Stimulated activated CD8-positive, alpha-beta memory T cell treated with anti-CD3 and anti-CD28 coated beads, Interleukin-12 subunit alpha, Interleukin-12 subunit beta, amount 100 ng/mL, for 1 hour (primary cell): Measurements from ENCODE around the gene BCAS3.
"Not testable (repeated sequence)": the region's sequence is repeated elsewhere in the genome, so short reads cannot be mapped to it uniquely, and the experiment has no call there.

Experiments
- DNase-seq: peaks from one replicate; pipeline ENCODE4 v3.0.0-alpha.2; 2020; ENCODE audit warnings: low read depth

The BCAS3 gene

DNA sequence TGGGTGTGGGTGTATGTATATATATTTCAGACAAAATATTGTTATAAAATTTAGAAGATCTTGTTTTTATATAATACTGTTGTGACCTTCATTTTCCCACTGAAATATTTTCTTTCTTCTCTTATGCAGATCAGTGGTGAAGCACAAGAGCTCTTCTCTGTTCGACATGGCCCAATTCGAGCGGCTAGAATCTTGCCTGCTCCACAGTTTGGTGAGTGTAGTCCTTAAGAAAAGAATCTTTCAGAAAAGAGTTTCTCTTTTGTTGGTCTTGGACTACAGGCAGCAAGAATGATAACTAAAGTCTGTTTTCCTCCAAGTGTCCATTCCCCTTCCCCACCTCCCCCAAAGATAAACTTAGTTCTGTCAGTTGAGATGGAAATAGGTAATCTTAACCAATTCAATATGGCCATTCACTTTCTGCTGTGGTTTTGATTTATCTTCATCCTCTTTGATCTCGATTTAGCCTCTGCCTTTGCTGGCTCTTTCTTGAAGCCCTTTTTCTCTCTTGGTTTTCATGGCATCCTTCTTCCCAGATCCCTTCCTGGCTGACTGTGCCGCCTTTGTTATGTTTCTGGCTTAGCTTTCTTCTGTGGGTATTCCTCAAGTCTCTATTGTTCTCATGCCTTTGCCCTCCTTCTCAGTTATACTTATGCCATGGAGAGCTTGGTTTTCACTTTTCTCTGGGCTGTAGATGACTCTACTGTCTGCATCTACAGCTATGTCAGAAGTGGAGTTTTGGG lies 69.6 kb downstream of the BCAS3 start:
- DNase-seq = no peak

DNA sequence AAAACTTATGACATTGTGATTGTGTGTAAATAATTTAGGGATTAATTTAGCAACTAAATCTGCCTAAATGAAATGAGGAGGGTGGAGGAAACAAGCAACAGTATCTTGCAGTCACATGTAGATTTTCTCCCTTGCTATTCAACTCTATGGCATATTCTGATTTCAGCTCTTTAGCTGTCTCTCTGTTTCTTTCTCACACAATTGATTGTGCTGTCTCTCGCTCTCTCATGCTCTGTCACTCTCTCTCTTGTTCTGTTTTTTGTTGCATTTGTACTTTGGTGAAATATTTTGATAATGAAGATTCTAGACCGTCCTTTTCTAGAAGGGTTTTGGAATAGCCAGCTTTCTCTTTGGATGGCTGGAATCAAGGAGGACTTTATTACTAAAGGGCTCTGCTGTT lies 70.6 kb downstream of the BCAS3 start:
- DNase-seq = no peak

DNA sequence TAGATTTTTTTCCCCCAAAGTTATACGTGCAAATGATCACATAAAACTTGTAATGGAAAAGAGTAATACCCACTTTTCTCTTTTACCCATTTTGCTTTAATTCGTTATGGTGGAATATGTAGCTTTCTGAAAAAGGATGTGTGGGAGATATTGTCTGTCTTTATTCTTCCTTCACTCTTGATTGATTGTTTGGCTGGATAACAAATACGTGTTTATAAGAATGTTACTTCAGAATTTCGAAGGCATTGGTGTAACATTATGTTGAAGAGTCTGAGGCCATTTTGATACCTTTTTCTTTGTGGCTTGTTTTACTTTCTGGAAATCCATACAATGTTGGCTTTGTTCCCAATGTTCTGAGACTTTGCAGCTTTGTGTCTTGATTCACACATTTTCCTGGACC lies 71.4 kb downstream of the BCAS3 start:
- no peak for DNase-seq

DNA sequence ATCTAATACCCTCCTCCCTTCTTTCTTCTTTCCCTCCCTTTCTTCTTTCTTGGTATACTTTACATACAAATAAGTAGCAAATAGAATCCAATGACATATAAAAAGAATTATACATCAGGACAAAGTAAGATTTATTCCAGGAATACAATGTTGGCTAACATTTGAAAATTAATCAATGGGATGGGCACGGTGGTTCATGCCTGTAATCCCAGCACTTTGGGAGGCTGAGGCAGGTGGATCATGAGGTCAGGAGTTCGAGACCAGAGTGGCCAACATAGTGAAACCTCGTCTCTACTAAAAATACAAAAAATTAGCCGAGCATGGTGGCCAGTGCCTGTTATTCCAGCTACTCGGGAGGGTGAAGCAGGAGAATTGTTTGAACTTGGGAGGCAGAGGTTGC lies 72.1 kb downstream of the BCAS3 start:
- no peak for DNase-seq

DNA sequence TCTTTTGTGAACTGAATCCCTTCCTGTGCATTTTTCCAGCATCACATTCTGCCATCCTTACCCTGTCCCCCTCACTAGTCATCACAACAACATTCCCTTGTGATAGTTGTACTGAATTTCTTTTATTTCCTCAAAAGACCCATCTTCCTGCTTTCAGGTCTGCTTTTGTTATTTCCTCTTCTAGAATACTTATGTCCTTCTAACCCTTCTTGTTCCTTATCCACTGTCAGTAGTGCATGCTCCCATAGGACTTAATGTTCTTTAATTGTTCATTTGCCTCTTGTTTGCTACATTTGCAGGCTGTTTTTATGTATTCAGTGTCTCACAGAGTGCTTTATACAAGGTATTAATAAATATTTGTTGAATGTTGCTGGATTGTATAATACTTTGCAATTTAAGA lies 73.0 kb downstream of the BCAS3 start:
- DNase-seq = no peak

DNA sequence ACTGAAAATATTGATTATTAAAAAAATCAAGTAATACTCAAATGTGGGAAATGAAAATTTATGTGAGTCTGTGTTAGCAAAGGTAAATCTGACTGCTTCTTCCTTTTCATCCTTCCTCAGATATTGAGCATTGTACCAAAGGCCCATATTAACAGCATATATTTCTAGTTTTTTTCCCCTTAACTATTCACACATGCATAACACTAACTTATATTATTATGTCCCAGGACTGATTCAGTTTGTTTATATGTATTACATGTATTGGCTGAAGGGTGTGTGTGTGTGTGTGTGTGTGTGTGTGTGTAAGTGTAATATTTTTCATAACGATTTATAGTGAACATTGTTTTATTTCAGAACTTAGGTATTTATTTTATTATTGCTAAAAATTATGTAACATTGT lies 74.2 kb downstream of the BCAS3 start:
- no peak for DNase-seq

DNA sequence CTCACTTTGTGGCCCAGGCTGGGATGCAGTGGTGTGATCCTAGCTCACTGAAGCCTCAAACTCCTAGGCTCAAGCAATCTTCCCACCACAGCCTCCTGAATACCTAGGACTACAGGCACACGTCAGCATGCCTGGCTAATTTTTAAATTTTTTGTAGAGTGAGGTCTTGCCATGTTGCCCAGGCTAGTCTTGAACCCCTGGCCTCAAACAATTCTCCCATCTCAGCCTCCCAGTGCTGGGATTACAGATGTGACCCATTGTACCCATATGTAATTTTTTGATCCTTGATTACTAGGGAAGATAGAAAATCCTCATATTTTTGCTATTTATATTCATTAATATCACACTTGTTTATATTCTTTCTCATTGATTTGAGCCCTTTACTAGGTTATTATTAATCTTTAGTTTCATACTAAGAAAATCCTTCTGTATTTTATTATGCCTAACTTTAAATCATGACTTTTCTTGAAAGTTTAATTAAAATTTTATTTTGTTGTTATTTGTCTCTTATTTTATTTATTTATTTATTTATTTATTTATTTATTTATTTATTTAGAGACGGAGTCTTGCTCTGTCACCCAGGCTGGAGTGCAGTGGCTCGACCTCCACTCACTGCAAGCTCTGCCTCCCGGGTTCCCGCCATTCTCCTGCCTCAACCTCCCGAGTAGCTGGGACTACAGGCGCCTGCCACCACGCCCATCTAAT lies 75.4 kb downstream of the BCAS3 start:
- no peak for DNase-seq

DNA sequence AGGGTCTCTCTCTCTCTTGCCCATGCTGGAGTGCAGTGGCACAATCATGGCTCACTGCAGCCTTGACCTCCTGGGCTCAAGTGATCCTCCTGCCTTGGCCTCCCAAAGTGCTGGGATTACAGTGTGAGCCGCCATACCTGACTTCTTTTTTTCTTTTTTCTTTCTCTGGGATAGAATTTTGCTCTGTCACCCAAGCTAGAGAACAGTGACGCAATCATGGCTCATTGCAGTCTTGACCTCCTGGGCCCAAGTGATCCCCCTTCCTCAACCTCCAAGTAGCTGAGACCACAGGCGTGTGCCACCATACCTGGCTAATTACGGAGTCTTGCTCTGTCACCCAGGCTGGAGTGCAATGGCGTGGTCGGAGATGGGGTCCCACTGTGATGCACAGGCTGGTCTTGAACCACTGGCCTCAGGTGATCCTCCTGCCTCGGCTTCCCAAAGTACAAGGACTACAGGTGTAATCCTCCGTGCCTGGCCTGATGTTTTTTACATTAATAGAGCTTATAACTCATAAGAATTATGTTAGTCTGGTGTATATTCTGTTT lies 76.5 kb downstream of the BCAS3 start:
- DNase-seq = no peak

DNA sequence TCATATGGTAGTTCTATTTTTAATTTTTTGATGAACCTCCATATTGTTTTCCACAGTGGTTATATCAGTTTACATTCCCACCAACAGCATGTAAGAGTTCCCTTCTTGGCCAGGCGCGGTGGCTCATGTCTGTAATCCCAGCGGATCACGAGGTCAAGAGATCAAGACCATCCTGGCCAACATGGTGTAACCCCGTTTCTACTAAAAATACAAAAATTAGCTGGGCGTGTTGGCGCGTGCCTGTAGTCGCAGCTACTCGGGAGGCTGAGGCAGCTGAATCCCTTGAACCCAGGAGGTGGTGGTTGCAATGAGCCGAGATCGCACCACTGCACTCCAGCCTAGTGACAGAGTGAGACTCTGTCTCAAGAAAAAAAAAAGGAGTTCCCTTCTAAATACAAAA lies 79.1 kb downstream of the BCAS3 start:
- not testable (repeated sequence) for DNase-seq

DNA sequence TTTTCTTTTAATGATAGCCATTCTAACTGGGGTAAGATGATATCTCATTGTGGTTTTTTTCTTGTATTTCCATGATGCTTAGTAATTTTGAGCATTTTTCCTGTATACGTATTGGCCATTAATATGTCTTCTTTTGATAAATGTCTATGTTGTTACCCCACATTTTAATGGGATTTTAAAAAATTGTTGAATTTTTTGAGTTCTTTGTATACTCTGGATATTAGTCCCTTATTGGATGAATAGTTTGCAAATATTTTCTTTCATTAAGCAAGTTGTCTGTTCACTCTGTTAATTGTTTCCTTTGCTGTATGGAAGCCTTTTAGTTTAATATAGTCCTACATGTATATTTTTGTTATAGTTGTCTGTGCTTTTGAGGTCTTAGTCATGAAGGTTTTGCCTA lies 79.8 kb downstream of the BCAS3 start:
- no peak for DNase-seq

DNA sequence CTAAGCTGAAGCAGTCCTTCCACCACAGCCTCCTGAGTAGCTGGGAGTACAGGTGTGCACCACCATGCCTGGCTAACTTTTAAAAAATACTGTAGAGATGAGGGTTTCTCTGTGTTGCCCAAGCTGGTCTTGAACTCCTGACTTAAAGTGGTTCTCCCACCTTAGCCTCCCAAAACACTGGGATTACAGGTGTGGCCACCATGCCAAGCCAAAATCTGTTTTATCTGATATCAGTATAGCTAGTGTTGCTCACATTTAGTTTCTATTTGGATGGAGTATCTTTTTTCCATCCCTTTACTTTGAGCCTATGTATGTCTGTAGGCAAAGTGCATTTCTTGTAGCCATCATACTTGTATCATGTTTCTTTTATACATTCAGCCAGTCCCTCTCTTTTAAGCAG lies 82.1 kb downstream of the BCAS3 start:
- DNase-seq = no peak

DNA sequence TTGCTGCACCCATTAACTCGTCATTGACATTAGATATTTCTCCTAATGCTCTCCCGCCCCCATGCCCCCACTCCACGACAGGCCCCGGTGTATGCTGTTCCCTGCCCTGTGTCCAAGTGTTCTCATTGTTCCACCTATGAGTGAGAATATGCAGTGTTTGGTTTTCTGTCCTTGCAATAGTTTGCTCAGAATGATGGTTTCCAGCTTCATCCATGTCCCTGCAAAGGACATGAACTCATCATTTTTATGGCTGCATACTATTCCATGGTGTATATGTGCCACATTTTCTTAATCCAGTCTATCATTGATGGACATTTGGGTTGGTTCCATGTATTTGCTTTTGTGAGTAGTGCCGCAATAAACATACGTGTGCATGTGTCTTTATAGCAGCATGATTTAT lies 83.7 kb downstream of the BCAS3 start:
- DNase-seq = not testable (repeated sequence)

DNA sequence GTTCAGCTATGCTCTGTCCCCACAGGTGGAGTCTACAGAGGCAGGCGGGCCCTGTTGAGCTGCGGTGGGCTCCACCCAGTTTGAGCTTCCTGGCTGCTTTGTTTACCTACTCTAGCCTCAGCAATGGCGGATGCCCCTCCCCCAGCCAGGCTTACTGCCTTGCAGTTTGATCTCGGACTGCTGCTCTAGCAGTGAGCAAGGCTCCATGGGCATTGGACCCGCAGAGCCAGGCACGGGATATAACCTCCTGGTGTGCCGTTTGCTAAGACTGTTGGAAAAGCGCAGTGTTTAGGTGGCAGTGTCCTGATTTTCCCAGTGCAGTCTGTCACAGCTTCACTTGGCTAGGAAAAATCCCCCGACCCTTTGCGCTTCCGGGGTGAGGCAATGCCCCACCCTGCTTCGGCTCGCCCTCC lies 89.1 kb downstream of the BCAS3 start:
- DNase-seq = no peak

DNA sequence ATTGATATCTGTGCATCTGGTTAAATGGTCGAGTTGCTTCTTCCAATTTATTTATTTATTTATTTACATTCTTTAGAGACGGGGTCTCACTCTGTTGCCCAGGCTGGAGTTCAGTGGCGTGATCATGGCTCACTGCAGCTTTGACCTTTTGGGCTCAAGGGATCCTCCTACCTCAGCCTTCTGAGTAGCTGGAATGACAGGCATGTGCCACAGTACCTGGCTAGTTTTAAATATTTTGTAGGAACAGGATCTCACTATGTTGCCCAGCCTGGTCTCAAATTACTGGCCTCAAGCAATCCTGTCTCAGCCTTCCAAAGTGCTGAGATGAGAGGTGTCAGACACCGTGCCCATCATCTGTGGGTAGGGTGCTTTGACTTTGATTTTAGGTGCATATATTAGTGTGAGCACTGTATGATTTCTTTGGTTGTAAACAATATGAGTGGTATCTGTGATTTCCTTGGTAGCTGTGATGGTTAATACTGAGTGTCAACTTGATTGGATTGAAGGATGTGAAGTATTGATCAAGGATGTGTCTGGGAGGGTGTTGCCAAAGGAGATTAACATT lies 90.2 kb downstream of the BCAS3 start:
- no peak for DNase-seq

DNA sequence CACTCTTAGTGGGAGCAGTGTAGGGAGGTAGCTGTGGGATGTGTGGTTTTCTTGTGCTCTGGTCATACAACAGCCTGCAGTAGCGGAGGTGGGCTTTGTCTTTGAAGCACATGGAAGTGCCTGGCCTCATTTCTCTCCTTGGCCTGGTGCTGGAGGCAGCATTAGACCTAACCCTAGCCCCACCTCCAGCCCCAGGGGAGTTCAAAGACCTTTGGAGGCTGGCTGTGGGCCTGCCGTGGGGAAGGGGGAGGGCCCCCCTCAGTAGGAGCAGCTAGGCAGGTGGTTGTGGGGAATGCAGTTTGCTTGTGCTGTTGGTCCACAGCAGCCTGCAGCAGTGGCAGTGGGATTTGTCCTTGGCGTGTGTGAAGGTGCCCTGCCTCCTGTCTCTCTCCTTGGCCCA lies 91.7 kb downstream of the BCAS3 start:
- DNase-seq = no peak

DNA sequence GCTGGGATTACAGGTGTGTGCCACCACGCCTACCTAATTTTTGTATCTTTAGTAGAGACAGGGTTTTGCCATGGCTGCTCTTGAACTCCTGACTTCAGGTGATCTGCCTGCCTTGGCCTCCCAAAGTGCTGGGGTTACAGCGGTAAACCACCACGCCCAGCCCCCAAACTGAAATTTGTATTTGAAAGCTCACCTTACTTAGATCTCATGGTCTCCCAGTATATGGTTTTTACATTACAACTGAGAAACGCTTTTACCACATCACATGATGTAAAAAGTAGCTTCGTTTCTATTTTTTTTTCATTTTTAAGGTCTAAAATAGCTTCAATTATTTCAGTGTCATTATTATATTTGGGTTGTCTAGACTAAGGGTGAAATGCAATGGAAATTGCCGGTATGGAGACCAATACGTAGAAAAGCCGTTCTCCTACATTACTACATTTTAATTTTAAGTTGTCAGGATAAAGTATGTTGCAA lies 93.3 kb downstream of the BCAS3 start:
- no peak for DNase-seq

DNA sequence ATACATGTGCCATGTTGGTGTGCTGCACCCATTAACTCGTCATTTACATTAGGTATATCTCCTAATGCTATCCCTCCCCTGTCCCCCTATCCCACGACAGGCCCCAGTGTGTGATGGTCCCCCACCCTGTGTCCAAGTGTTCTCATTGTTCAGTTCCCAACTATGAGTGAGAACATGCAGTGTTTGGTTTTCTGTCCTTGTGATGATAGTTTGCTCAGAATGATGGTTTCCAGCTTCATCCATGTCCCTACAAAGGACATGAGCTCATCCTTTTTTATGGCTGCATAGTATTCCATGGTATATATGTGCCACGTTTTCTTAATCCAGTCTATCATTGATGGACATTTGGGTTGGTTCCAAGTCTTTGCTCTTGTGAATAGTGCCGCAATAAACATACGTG lies 94.0 kb downstream of the BCAS3 start:
- not testable (repeated sequence) for DNase-seq

DNA sequence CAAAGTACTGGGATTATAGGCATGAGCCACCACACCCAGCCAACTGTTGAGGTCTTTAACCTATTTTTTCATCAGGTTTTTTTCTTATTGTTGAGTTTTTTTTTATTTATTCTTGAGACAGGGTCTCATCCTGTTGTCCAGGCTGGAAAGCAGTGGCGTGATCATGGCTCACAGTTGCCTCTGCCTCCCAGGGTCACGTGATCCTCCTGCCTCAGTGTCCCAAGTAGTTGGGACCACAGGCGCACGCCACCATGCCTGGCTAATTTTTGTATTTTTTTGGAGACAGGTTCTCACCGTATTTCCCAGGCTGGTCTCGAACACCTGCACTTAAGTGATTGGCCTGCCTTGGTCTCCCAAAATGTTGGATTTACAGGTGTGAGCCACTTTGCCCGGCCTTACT lies 95.9 kb downstream of the BCAS3 start:
- no peak for DNase-seq

DNA sequence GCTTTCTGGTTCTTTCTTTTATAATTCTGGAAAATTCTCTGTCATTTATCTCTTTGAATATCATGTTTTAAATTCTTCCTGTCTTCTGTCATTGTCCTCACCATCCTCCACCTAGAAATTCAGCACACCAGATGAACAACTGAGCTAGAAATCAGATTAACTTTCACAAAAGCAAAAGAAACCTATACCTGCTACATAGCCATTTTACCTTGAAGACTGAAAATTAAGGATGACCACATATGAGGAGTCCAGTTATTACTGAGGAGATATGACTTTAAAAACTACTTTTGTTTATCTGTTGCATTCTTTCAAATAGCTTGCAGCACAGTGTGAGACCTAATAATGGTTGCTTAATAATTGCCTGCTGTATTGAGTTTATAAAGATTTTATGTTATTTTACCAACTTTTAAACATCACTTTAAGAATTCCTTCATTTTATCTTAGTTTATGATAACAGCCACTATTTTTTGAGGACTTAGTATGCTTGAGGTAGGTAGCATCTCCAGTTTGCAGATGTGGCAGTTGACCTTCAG lies 104.3 kb downstream of the BCAS3 start:
- no peak for DNase-seq

DNA sequence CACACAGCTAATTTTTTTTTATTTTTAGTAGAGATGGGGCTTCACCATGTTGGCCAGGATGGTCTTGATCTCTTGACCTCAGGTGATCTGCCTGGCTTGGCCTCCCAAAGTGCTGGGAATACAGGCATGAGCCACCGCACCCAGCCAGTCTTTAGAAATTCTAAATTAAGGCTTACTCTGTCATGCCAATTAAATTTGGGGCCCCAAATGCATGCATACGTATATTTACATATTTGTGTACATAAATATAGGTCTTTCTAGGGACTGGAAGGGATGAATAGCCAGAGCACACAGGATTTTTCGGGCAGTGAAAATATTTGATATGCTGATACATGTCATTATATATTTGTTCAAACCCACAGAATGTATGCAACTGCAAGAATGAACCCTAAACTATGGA lies 105.1 kb downstream of the BCAS3 start:
- no peak for DNase-seq

DNA sequence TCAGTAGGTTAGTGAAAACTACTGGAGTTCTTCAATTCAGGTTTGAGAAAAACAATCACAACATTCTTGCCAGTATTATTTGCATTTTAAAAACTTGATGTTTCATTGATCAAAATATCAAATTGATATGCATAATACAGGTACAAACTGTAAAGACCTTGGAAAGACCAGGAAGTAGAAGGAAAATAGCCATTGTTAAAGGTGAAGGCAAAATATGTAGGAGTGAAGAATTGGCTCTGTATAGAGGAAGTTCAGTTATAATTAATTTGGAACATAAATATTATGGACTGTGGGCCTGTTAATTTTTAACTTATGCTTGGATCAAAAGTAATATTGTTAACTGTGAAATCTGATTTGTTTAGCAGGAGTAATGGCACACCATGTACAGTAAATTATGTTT lies 112.6 kb downstream of the BCAS3 start:
- DNase-seq = no peak

DNA sequence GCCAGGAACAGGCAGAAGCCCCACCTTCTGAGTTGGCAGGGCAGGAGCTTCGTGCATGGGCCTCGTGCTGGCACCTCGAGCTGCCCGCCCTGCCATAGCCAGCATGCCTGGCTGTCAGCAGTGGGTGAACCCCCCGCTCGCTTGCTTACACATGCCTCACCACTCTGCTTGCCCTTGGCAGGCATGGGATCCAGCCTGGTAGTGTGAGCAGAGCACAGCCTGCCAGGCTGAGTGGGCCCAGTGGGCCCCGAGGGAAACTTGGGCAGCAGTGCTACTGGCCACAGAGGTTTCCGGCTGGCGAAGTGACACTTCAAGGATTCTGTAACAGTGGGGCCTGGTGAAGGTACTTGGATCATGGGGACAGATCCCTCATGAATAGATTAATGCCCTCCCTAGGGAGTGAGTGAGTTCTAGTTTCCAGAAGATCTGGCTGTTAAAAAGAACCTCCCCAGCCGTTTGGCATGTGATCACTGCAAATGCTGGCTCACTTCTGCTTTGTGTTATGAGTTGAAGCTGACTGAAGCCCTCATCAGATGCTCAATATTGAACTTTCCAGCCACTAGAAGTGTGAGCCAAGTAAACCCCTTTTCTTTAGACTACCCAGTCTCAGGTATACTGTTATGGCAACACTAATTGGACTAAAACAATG lies 114.7 kb downstream of the BCAS3 start:
- no peak for DNase-seq
